ENCODE results near the gene PPP1R14D.

GRCh38 chr15:40859206-40859851 lies 30.8 kb upstream of the PPP1R14D start:
- TF ChIP-seq POLR2AphosphoS5 (IDR thresholded peaks at IDR 0.05; ENCODE audit: low read depth) (no peak), REST (IDR thresholded peaks at IDR 0.05; ENCODE audit: insufficient replicate concordance, low read depth) (no peak), GABPA (IDR thresholded peaks at IDR 0.05; ENCODE audit: low read depth) (no peak)
- TF ChIP-seq, protein P1, sequence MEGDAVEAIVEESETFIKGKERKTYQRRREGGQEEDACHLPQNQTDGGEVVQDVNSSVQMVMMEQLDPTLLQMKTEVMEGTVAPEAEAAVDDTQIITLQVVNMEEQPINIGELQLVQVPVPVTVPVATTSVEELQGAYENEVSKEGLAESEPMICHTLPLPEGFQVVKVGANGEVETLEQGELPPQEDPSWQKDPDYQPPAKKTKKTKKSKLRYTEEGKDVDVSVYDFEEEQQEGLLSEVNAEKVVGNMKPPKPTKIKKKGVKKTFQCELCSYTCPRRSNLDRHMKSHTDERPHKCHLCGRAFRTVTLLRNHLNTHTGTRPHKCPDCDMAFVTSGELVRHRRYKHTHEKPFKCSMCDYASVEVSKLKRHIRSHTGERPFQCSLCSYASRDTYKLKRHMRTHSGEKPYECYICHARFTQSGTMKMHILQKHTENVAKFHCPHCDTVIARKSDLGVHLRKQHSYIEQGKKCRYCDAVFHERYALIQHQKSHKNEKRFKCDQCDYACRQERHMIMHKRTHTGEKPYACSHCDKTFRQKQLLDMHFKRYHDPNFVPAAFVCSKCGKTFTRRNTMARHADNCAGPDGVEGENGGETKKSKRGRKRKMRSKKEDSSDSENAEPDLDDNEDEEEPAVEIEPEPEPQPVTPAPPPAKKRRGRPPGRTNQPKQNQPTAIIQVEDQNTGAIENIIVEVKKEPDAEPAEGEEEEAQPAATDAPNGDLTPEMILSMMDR (IDR thresholded peaks at IDR 0.05; ENCODE audit: insufficient read depth, low read length) = peak; percentile 84

Data from HL-60 (cell line).